HL-60 (cell line): ENCODE results near the gene C3orf20.

Experiments
- DNase-seq, 2 experiments: peaks; one replicate each; pipeline ENCODE4 v3.0.0-alpha.2; 2010 to 2020; ENCODE audit warnings: low read depth in 1 of 2, low spot score in 1 of 2
- H3K27ac ChIP-seq: fragments of 250-450 bp; sonication (Bioruptor Pico); replicated peaks from 2 replicates; pipeline ENCODE4 v1.5.1; 2020; ENCODE audit warnings: mild to moderate bottlenecking, moderate library complexity
- H3K27me3 ChIP-seq: fragments of 250-450 bp; sonication (Bioruptor Pico); 2 replicates; pipeline ENCODE4 v1.5.1; 2021; ENCODE audit warnings: mild to moderate bottlenecking, moderate library complexity; ENCODE audit not compliant: insufficient read depth, poor library complexity, severe bottlenecking
- H3K4me3 ChIP-seq: replicated peaks from 2 replicates; pipeline ENCODE4 v1.5.1; 2011; ENCODE audit warnings: mild to moderate bottlenecking, control low read depth, low read length; ENCODE audit not compliant: insufficient read depth
- CTCF ChIP-seq: IDR thresholded peaks from one replicate; pipeline ENCODE4 v1.5.1; 2011; ENCODE audit warnings: low read length, control low read depth, inconsistent platforms; ENCODE audit not compliant: insufficient read depth
- GABPA ChIP-seq: IDR thresholded peaks from 2 replicates; pipeline ENCODE4 v1.6.1; 2012; ENCODE audit warnings: low read depth
- POLR2AphosphoS5 ChIP-seq: IDR thresholded peaks from 2 replicates; pipeline ENCODE4 v1.6.1; 2012; ENCODE audit warnings: low read depth
- REST ChIP-seq: IDR thresholded peaks from 2 replicates; pipeline ENCODE4 v1.6.1; 2012; ENCODE audit warnings: low read depth; ENCODE audit not compliant: insufficient replicate concordance
- SPI1 ChIP-seq: IDR thresholded peaks from 2 replicates; pipeline ENCODE4 v1.6.1; 2012; ENCODE audit warnings: low read depth, mild to moderate bottlenecking, borderline replicate concordance

Gene C3orf20

GRCh38 chr3:14773281-14773680 is 98.3 kb downstream of the C3orf20 start:
- Histone ChIP-seq H3K27me3 (no peaks in the 10 kb centered on the region), H3K27ac (no peak overlapping the region), H3K4me3 (no peak overlapping the region)
- TF ChIP-seq SPI1 = no peak
- no peak for DNase-seq

GRCh38 chr3:14773691-14774128 is 98.8 kb downstream of the C3orf20 start:
- no peaks in the 10 kb centered on the region for H3K27me3 ChIP-seq
- TF ChIP-seq GABPA = no peak
- TF ChIP-seq REST = no peak
- TF ChIP-seq CTCF = no peak
- no peak for TF ChIP-seq SPI1
- no peak for TF ChIP-seq POLR2AphosphoS5
- no peak overlapping the region for H3K4me3 ChIP-seq
- H3K27ac ChIP-seq = no peak overlapping the region
- no peak for DNase-seq

GRCh38 chr3:14774431-14774830 is 99.5 kb downstream of the C3orf20 start:
- Histone ChIP-seq H3K27ac (no peak overlapping the region), H3K27me3 (no peaks in the 10 kb centered on the region), H3K4me3 (no peak overlapping the region)
- no peak for TF ChIP-seq CTCF
- no peak for TF ChIP-seq REST
- TF ChIP-seq GABPA = no peak
- TF ChIP-seq SPI1 = no peak
- no peak for TF ChIP-seq POLR2AphosphoS5
- no peak for DNase-seq

GRCh38 chr3:14775011-14775410 is 100.1 kb downstream of the C3orf20 start:
- no peak for TF ChIP-seq SPI1
- no peak for TF ChIP-seq POLR2AphosphoS5
- TF ChIP-seq REST = no peak
- TF ChIP-seq CTCF = no peak
- no peak for TF ChIP-seq GABPA
- no peak overlapping the region for H3K27ac ChIP-seq
- no peak for DNase-seq

More at GRCh38 chr3:14775011-14775410, 100.1 kb downstream of the C3orf20 start:
- Histone ChIP-seq H3K4me3 (no peak overlapping the region), H3K27me3 (no peaks in the 10 kb centered on the region)
